Fibroblast of the aortic adventitia (primary cell): ENCODE measurements around the gene PRLR. TPM values are rescaled to one million over a fixed set of nuclear protein-coding genes. Genes with fewer than 3 reads are reported as not detected.

Experiments used
- DNase-seq: peaks from one replicate; pipeline ENCODE4 v3.0.0-alpha.2; 2010; ENCODE audit warnings: low read depth
- H3K4me3 ChIP-seq: 2 replicates; pipeline ENCODE4 v1.5.1; 2011; ENCODE audit warnings: low read depth, mild to moderate bottlenecking, control low read depth, low read length, moderate library complexity
- CTCF ChIP-seq: IDR thresholded peaks from 2 replicates; pipeline ENCODE4 v1.5.1; 2011; ENCODE audit warnings: mild to moderate bottlenecking, low read length, control low read depth, inconsistent platforms; ENCODE audit not compliant: insufficient read depth
- total RNA-seq: library from RNA; depleted of rRNA; stranded (reverse); fragments of >200 nt; gene quantifications from 2 replicates; pipeline ENCODE4 v1.2.3, GENCODE V29; 2012; ENCODE audit warnings: low replicate concordance

PRLR gene
- total RNA-seq, 1 donor = 0.63 TPM

GRCh38 chr5:35029333-35029732 is 201.0 kb downstream of the PRLR start:
- H3K4me3 ChIP-seq = no peak overlapping the region
- peak; percentile 51 for DNase-seq
- TF ChIP-seq CTCF = no peak

- TF ChIP-seq CTCF = no peak
- H3K4me3 ChIP-seq = no peak overlapping the region
- DNase-seq = no peak
These were observed 203.3 kb downstream of the PRLR start for GRCh38 chr5:35026941-35027340.

- no peak for TF ChIP-seq CTCF
- H3K4me3 ChIP-seq = no peak overlapping the region
- DNase-seq = no peak
These were observed 203.9 kb downstream of the PRLR start for GRCh38 chr5:35026280-35026840.

GRCh38 chr5:35024911-35025510 is 205.3 kb downstream of the PRLR start:
- no peak for TF ChIP-seq CTCF
- no peak for DNase-seq
- no peak overlapping the region for H3K4me3 ChIP-seq

- DNase-seq = no peak
- no peak for TF ChIP-seq CTCF
These were observed 206.7 kb downstream of the PRLR start for GRCh38 chr5:35023391-35024178.

GRCh38 chr5:35016174-35017051 is 213.9 kb downstream of the PRLR start:
- DNase-seq = no peak

More at GRCh38 chr5:35023391-35024178, 206.7 kb downstream of the PRLR start:
- H3K4me3 ChIP-seq = no peak overlapping the region

More at GRCh38 chr5:35016174-35017051, 213.9 kb downstream of the PRLR start:
- no peak overlapping the region for H3K4me3 ChIP-seq
- no peak for TF ChIP-seq CTCF
